Esophagus muscularis mucosa (tissue), 4 donors: Measurements from ENCODE around the gene WDR4. TPM values are rescaled to one million over a fixed set of nuclear protein-coding genes. Genes with fewer than 3 reads are reported as not detected.

Source experiments
- DNase-seq: peaks from one replicate; pipeline ENCODE4 v3.0.0-alpha.2; 2017; ENCODE audit errors: extremely low spot score
- H3K27ac ChIP-seq, 4 donors: fragments of 200-600 bp; sonication (generic); replicated peaks in 1 of 4; 1 replicate in 3 of 4; 2 replicates in 1 of 4; pipeline ENCODE4 v1.5.1; 2016 to 2019; ENCODE audit warnings: mild to moderate bottlenecking in 1 of 4
- H3K27me3 ChIP-seq, 4 donors: fragments of 200-600 bp; sonication (generic); one replicate each; pipeline versions ENCODE4 v1.5.1 to v1.6.0; 2016 to 2019
- H3K36me3 ChIP-seq, 4 donors: fragments of 200-600 bp; sonication (generic); one replicate each; pipeline ENCODE4 v1.5.1; 2016 to 2019
- H3K4me1 ChIP-seq, 4 donors: fragments of 200-600 bp; sonication (generic); one replicate each; pipeline ENCODE4 v1.5.1; 2016 to 2019
- H3K4me3 ChIP-seq, 4 donors: fragments of 200-600 bp; sonication (generic); 1 replicate in 2 of 4; 2 replicates in 2 of 4; pipeline ENCODE4 v1.5.1; 2016 to 2019; ENCODE audit warnings: mild to moderate bottlenecking in 4 of 4, moderate library complexity in 1 of 4
- H3K9me3 ChIP-seq, 4 donors: fragments of 200-600 bp; sonication (generic); 1 replicate in 3 of 4; 2 replicates in 1 of 4; pipeline ENCODE4 v1.5.1; 2016 to 2019
- EP300 ChIP-seq: sonication (generic); formaldehyde crosslinking; IDR thresholded peaks from one replicate; pipeline ENCODE4 v1.6.1; 2017; ENCODE audit warnings: antibody characterized with exemption
- POLR2A ChIP-seq: fragments of 450-650 bp; IDR thresholded peaks from one replicate; pipeline ENCODE4 v1.6.1; 2017; ENCODE audit warnings: antibody characterized with exemption, moderate library complexity, mild to moderate bottlenecking, low read depth
- POLR2AphosphoS5 ChIP-seq, 2 donors: sonication (generic); formaldehyde crosslinking; IDR thresholded peaks; one replicate each; pipeline ENCODE4 v1.6.1; 2017; ENCODE audit warnings: antibody characterized with exemption in 2 of 2
- WGBS: methylation state at CpG from one replicate; pipeline ENCODE4 v1.1.5; 2018; 5-methylcytosine and 5-hydroxymethylcytosine counted together
- intact Hi-C: fragments of 100-400 bp; cut with DNase I; formaldehyde crosslinking; loops from one replicate; pipeline ENCODE4 v1.15.1; 2023
- total RNA-seq, 4 donors: library from RNA; depleted of rRNA; stranded (reverse); fragments of >200 nt; gene quantifications; one replicate each; pipeline versions ENCODE4 v1.1.0 to v1.2.1, GENCODE V29; 2016
- TF ChIP-seq, protein P1 (sequence below), 3 experiments: fragments of 200-600 bp in 2 of 3; fragments of 450-650 bp in 1 of 3; sonication (generic) in 2 of 3; IDR thresholded peaks; one replicate each; pipeline ENCODE4 v1.5.1; 2017 to 2019; ENCODE audit warnings: antibody characterized with exemption in 3 of 3, mild to moderate bottlenecking in 2 of 3, moderate library complexity in 1 of 3

WDR4 gene
- total RNA-seq, 4 donors from 2014 or later = 5.8 to 10.1 (median 7.0) TPM

GRCh38 chr21:42855937-42856335, 23.4 kb downstream of the WDR4 start:
- TF ChIP-seq POLR2A = no peak
- TF ChIP-seq EP300 = no peak
- TF ChIP-seq POLR2AphosphoS5 (IDR thresholded peaks at IDR 0.05) = no peak
- no peak for DNase-seq
- Histone ChIP-seq H3K36me3 (peaks cover 71 to 100% (median 98%) of the 10 kb centered on the region in 4 donors), H3K27ac (no peak overlapping the region), H3K27me3 (no peaks in the 10 kb centered on the region), H3K4me1 (no peaks in the 10 kb centered on the region), H3K9me3 (no peaks in the 10 kb centered on the region), H3K4me3 (no peak overlapping the region)
- intact Hi-C loops = no loop called here
- 96% methylated on average over 18 of the region's 18 CpGs for WGBS

DNA sequence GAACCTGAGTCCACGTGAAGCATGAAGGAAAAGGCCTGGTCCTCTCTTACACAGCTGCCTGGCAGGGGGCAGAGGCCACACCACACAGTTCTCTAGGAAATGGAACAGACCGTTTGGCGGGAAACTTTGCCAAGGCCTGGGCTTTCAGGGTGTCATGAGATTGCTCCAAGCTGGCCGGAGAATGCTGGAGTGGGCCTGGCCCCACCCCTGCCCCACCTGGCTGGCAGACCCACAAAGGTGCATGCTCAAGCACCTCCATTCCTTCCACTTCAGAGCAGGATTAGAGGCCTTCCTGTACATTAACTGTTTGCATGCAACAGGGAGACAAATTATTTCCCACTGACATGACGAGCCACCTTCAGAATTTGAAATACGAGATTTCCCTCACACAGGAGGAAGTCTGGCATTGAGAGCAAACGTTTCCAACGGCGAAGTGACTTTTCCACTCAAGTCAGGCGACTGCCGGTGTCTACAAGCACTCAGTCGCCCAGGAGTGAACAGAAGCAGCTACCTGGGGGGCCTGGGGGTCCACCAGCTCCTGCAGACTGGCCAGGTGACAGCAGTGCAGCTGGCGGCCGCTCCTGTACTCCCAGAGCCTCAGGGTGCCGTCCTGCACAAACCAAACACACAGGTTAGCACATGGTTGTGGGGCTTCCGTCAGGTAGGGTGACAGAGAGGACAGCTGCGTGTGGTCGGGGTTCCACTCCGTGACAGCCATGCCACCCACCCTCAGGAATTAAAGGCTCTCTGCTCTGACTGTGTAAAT, 24.0 kb downstream of the WDR4 start:
- intact Hi-C loops = no loop called here
- peaks cover 67 to 100% (median 99%) of the 10 kb centered on the region in 4 donors for H3K36me3 ChIP-seq
- no peaks in the 10 kb centered on the region for H3K27me3 ChIP-seq
- no peaks in the 10 kb centered on the region for H3K9me3 ChIP-seq
- H3K27ac ChIP-seq = no peak overlapping the region
- TF ChIP-seq POLR2AphosphoS5 (IDR thresholded peaks at IDR 0.05) (no peak), EP300 (no peak), POLR2A (no peak)
- TF ChIP-seq, protein P1, sequence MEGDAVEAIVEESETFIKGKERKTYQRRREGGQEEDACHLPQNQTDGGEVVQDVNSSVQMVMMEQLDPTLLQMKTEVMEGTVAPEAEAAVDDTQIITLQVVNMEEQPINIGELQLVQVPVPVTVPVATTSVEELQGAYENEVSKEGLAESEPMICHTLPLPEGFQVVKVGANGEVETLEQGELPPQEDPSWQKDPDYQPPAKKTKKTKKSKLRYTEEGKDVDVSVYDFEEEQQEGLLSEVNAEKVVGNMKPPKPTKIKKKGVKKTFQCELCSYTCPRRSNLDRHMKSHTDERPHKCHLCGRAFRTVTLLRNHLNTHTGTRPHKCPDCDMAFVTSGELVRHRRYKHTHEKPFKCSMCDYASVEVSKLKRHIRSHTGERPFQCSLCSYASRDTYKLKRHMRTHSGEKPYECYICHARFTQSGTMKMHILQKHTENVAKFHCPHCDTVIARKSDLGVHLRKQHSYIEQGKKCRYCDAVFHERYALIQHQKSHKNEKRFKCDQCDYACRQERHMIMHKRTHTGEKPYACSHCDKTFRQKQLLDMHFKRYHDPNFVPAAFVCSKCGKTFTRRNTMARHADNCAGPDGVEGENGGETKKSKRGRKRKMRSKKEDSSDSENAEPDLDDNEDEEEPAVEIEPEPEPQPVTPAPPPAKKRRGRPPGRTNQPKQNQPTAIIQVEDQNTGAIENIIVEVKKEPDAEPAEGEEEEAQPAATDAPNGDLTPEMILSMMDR (IDR thresholded peaks at IDR 0.05) = no peak
- no peak for DNase-seq
- H3K4me1 ChIP-seq = no peaks in the 10 kb centered on the region
- WGBS = 89% methylated on average over 19 of the region's 19 CpGs
- H3K4me3 ChIP-seq = no peak overlapping the region

GRCh38 chr21:42854246-42855010, 24.9 kb downstream of the WDR4 start:
- no peaks in the 10 kb centered on the region for H3K9me3 ChIP-seq
- DNase-seq = no peak
- TF ChIP-seq, protein P1 (IDR thresholded peaks at IDR 0.05) = no peak
- no peak for TF ChIP-seq POLR2A
- TF ChIP-seq POLR2AphosphoS5 (IDR thresholded peaks at IDR 0.05) = no peak
- no peak for TF ChIP-seq EP300
- H3K4me1 ChIP-seq = no peaks in the 10 kb centered on the region
- WGBS = 92% methylated on average over 27 of the region's 28 CpGs
- no peaks in the 10 kb centered on the region for H3K27me3 ChIP-seq
- H3K27ac ChIP-seq = no peak overlapping the region
- peaks cover 66 to 100% (median 99%) of the 10 kb centered on the region in 4 donors for H3K36me3 ChIP-seq
- H3K4me3 ChIP-seq = no peak overlapping the region
- intact Hi-C loops = no loop called here

DNA sequence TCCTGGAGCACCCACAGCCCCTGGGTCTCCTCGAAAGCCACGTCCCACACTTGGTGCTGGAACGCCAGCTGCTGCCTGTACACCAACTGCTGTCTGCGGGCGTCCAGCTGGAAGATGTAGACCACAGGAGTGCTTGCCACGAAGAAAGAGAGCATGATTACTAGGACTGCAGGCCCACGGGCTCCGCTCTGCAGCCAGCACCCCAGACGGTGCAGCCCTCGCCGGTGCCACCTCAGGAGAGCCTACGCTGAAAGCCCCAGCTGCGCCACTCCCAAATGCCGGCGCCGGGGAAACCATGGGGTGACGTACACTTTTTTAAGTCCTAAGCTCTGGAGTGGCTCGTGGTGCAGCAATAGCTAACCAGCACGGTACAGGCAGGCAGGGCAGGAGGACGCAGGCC, 25.7 kb downstream of the WDR4 start:
- Histone ChIP-seq H3K4me1 (no peaks in the 10 kb centered on the region), H3K36me3 (peaks cover 62 to 97% (median 96%) of the 10 kb centered on the region in 4 donors), H3K27me3 (no peaks in the 10 kb centered on the region), H3K9me3 (no peaks in the 10 kb centered on the region), H3K27ac (no peak overlapping the region), H3K4me3 (no peak overlapping the region)
- no peak for DNase-seq
- TF ChIP-seq EP300 = no peak
- TF ChIP-seq, protein P1 (IDR thresholded peaks at IDR 0.05) = no peak
- TF ChIP-seq POLR2AphosphoS5 (IDR thresholded peaks at IDR 0.05) = no peak
- no peak for TF ChIP-seq POLR2A
- intact Hi-C loops = no loop called here
- 96% methylated on average over 11 of the region's 20 CpGs for WGBS

GRCh38 chr21:42852925-42853570, 26.3 kb downstream of the WDR4 start:
- WGBS = 94% methylated on average over 12 of the region's 20 CpGs
- intact Hi-C loops = no loop called here
- no peaks in the 10 kb centered on the region for H3K27me3 ChIP-seq
- TF ChIP-seq POLR2AphosphoS5 (IDR thresholded peaks at IDR 0.05) (no peak), POLR2A (no peak), EP300 (no peak)
- TF ChIP-seq, protein P1 (IDR thresholded peaks at IDR 0.05) = no peak
- no peaks in the 10 kb centered on the region for H3K9me3 ChIP-seq
- DNase-seq = no peak
- peaks cover 57 to 94% (median 94%) of the 10 kb centered on the region in 4 donors for H3K36me3 ChIP-seq
- no peaks in the 10 kb centered on the region for H3K4me1 ChIP-seq
- H3K4me3 ChIP-seq = no peak overlapping the region
- H3K27ac ChIP-seq = no peak overlapping the region
